Activated CD4-positive, CD25-positive, alpha-beta regulatory T cell treated with anti-CD3 and anti-CD28 coated beads, Interleukin-2, amount 50 U/mL, for 16 hours (primary cell): ENCODE data around the gene SMIM20.

Experiments
- DNase-seq: peaks from one replicate; pipeline ENCODE4 v3.0.0-alpha.2; 2020; ENCODE audit warnings: low read depth, low spot score

SMIM20 gene

DNA sequence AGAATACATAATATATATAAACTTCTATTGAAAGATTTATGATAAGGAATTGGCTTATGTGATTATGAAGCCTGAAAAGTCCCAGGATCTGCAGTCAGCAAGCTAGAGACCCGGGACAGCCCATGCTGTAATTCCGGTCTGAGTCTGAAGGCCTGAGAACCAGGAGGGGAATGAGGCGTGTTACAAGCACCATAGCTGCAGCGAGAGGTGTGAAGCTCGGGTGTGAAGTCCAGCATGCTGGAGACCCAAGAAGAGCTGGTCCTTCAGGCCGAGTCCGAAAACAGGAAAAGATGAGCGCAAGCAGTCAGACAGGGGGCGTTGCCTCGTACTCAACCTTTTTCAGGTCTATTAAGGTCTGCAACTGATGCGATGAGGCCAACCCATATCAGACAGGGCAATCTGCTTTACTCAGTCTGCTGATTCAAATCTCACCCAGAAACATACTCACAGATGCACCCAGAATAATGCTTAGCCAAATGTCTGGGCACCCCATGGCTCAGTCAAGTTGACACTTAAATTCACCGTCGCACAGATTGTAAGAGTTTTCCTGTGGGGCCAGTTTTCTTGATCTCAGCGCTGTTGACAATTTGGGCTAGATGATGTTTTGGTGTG, 40.4 kb downstream of the SMIM20 start:
- no peak for DNase-seq

DNA sequence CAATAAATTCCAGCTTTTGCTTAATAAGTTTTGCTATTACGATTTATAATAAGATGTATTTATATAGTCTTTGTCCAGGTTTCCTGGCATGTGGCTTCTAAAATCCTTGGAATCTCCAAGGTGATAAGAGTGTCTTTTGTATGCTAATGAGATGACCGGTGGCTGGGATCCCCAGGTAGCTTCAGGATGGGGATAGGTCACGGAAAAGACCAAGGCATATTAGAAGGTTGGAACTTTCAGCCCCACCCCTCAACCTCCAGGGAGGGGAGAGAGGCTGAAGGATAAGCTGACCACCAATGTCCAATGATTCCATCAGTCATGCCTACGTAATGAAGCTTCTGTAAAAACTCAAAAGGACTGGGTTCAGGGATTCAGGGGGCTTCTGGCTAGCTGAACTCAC, 41.7 kb downstream of the SMIM20 start:
- DNase-seq, result no peak

DNA sequence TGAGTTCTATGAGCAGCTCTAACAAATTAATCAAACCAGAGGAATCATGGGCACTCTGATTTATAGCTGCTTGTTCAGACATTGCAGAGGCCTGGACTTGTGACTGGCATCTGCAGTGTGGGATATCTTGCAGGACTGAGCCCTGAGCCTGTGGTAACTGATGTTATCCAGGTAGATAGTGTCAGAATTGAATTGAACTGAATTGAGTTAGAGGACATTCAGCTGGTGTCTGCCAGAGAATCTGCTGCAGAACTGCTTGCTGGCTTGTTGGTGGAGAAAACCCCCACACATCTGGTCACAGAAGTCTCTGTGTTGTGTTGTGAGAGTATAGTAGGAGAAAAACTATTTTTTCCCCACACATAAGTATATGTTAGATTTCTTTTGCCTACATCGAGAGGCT, 42.2 kb downstream of the SMIM20 start:
- DNase-seq, result no peak

DNA sequence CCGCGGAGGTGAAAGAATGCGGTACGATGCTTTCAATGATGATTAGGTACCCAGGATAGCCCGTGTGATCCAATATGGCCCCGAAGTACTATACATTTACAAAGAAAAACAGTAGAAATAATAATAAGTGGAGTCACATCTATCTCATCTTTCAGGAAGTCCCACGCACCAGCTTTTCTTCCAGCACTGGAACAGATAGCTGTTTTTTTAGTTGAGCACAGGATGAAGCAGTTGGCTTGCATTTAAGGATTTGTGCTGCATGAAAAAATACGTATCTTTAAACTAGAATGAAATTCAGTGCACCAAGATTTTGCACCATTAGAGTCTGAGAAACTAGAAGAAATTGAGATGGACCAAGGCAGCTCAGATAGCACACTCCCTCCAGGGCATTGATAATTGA, 44.1 kb downstream of the SMIM20 start:
- no peak for DNase-seq

DNA sequence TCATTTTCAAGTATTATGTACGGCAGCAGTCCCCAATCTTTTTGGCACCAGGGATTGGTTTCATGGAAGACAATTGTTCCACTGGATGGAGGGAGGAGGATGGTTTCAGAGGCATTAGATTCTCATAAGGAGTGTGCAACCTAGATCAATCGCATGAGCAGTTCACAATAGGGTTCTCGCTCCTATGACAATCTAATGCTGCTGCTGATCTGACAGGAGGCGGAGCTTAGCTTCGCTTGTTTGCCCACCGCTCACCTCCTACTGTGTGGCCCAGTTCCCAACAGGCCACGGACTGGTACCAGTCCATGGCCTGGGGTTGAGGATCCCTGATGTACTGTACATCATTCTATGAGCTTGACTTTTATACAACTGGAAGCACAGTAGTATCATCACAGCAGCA, 48.4 kb downstream of the SMIM20 start:
- no peak for DNase-seq

DNA sequence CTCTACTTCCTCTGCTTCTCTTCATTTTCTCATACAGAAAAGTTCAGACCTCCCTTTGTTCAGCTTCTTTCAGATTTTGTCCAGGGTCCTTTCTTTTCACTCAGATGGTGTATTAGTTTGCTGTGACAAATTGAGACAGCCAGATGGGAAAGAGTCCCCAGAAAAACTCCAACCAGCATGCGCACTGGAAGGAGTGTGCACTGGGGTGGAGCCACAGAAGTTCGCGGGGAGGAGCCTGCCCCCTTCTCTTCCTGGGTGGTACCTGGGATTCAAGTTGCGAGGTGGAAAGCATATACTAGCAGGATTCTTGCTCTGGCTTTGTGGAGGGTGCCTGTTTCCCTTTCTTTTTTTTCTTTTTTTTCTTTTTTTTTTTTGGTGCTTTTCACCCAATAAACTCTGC, 51.6 kb downstream of the SMIM20 start:
- DNase-seq, result no peak

DNA sequence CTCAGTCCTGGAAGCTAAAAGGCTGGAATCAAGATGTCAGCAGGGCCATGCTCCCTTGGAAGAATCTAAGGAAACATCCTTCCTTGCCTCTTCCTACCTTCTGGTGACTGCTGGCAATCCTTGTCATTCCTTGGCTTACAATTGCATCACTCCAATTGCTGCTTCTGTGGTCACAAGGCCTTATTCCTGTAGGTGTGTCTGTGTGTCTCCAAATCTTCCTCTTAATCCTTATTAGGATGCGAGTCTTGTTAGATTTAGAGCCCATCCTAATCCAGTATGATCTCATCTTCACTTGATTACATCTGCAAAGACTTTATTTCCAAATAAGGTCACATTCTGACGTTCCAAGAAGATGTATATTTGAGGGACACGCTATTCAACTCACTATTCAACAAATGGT, 52.2 kb downstream of the SMIM20 start:
- no peak for DNase-seq

DNA sequence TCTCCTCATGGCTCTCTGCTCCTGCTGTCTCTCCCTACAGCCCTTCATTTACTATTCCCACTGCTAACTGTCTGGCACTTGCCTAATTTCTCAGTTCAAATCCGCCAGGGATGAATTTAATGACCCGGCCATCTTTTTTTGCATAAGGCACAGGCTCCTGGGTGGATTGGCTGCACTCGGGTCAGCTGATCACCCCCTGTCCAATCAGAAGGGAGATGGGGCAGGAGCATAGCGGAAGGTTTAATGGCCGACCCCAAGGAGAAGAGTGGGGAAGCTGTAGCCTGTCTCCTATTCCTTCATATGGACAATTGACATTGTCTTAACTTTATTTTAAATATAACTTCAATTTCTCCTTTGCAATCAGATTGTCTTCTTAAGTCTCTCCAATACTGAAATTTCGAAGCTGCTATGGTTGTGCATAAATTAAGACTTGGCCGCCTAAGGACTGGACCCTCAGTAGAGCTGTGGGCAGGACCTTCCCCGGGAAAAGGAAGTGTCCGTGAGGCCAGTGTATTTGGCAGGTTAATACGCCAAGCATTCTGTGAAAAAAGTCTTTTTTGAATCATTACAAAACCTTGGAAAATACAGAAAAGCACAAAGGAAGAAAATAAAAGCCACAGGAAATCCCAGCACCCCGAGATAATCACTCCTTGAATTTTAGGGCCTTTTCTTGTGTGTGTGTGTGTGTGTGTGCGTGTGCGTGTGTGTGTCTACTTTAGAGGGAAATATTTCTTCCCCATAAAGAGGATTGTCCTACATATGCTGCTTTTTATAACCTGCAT, 55.5 kb downstream of the SMIM20 start:
- no peak for DNase-seq

DNA sequence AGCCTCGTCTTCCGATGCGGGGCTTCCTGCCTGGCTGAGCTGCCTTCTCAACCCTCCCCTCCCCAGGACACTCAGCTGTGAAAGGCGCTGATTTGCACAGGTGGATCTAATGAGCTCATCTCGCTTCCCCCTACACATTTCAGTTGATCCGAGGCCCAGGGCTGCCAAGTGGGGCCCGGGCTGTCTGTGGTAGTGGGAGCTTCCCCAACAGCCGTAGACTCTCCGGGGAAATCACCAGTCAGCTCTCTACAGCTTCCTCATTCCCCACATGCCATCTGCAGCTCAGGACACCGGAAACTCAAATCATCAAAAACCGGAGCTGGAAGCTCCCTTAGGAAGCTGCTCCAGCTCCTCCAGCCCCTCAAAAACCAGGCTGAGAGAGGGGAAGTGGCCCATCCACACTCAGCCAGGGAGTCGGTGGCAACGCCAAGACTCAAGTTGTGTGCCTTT, 56.2 kb downstream of the SMIM20 start:
- DNase-seq, result no peak

DNA sequence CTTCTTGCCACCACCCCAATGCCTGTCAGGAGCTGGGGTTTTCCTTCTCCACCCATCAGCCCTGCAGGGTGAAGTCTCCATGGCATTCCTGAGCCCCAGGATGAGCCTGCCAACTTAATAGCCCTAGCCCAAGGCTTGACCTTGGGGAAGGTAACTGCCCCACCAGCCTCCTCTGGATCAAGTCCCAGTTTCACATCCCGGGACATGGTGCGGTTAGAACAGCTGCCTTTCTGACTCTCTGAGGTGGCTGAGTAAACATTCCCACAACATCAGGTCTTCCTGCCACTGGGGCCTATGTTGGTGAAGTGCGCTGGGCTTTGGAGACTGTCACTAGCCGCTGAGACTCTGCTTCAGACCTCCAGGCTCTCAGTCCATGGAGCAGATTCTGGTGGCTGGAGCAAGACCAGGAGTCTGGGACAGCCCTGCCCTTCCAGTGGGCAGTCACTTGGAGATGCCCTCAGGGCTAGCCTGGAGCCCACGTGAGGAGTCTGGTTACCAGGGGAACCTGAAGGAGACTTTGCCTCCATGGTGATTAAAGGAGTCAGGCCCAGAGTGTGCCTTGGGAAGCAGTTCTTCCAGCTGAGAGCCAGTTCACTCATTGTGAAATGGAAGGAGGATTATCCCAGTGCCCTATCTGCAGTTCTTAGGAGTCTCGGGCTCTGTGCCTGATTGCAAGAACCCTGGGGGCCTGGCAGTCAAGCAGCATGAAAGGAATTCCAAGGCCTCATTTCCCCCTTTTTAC, 56.8 kb downstream of the SMIM20 start:
- DNase-seq, result no peak

DNA sequence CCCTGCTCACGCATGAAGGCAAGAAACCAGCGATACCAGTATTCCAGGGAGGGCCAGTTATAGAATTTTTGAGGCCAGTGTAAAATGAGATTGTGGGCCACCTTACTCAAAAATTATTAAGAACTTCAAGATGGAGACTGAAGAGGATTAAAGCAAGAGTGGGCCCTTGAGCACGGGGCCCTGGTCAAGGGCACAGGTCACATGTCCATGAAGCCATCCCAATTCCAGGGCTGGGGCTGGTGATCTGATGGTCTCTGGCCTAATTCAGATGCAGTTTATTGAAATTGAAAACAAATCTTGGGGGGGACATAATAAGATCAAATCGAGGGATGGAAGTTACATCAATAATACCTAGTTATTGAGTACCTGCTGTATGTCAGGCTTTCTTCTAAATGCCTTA, 58.3 kb downstream of the SMIM20 start:
- DNase-seq, result no peak

DNA sequence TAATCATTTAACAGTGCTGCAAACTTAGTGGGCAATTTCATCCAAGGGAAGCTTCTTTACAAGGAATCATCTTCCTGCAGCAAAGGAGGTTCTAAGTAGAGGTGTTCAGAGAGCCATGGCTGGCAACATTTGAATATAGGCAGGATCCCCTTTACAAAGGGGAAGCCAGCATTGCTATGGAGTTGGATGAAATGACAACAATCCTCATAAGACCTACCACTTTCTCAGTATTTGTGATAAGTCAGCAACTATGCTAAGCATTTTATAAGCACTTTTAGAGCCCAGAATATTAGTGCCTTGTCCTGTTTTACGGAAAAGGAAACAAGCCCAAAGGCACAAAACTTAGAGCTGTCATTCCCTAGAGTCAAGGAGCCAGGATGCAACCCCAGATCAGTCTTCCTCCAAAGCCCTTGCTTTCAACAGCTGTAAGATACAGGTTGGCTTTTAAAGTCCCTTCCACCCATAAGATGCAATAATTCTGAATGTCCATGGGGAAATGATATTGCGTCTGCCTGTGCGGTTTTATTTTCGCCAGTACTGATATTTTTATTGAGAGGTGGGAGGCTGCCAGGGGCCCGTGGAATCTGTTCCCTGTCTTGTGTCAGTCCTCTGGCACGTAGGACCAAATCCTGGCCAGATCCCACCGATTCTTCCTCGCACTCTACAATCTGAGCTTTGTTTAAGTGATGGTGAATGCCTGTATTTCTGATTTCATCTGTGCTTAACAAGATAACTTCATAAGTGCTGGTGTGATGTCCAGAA, 59.1 kb downstream of the SMIM20 start:
- DNase-seq, result no peak

DNA sequence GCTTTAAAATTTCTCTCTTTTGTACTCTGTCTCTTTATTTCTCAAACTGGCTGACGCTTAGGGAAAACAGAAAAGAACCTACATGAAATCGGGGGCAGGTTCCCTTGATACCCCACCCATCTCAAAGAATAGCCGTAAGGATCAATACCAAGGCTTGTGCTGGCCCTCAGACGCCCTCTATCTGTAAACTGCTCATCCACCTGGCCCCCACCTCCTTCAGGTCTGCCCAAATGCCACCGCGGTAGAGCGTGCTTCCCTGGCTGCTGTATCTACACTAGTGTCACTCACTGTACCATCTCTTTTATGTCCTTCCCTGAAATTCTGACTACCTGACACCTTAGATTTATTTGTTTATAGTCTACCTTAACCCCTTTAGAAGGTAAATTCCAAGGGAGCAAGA, 62.8 kb downstream of the SMIM20 start:
- no peak for DNase-seq

DNA sequence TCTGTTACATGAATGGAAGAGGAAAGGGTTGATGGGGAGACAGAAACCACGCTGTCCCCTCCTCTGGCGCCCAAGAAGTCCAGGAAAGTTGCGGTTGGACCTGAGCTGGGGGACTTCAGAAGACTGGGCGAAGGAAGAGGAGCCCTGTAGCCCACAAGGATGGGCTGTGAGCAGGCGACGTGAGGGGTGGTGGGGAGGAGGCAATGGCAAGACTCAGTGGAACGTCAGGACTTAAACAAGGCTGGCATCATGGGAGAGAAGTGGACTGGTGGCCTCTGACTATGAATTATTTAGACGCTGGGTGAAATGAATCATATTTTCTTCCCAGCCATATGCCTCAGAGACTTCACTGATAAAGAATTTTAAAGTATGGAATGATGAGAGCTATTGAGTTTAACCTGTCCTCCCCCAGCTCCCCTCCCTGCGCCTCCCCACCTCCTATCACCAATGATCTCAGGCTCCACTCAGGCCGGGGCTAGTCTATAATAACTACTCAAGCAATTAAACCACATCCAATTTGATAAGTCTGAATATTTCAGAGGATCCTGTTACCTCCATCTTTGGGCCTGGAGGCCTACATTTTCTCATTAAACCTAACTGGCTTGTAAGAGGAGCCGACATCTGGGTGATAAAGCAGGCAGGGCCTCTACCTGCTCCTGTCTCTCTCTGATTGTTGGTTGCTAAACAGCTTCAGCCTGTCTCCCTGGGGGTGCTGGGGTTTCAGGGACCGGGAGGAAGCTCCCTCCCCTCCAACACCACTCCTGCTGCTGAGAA, 63.6 kb downstream of the SMIM20 start:
- no peak for DNase-seq

DNA sequence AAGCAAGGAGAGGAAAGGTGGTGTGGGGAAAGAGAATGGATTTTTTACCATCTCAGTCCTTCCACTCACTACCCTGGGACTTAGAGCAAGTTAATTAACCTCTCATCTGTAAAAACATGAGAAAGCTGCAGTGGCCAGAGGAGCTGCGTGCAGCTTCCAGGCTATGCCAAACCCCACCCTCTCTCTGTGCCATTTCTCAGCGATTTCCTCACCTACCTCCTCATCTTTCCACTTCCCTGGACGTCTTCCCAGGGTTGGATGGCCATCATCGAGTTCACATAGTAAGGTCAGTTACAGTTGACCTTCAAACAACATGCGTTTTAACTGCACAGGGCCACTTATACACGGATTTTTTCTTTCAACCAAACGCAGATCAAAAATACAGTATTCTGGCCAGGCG, 64.3 kb downstream of the SMIM20 start:
- DNase-seq, result no peak
